ENCODE results near the gene ZNF662.

ZNF662 gene

GRCh38 chr3:42891042-42891441 is 14.9 kb upstream of the ZNF662 start:
- no peak for DNase-seq (ENCODE audit: insufficient read length)
- no peak for FAIRE-seq
- TF ChIP-seq TAF1 (IDR thresholded peaks at IDR 0.05; ENCODE audit: borderline replicate concordance, low read depth, low read length) (no peak), POLR2A (IDR thresholded peaks at IDR 0.05; ENCODE audit: low read depth, low read length) (no peak), POLR2AphosphoS5 (IDR thresholded peaks at IDR 0.05; ENCODE audit: low read depth, low read length) (no peak)

GRCh38 chr3:42892169-42892568 is 13.8 kb upstream of the ZNF662 start:
- FAIRE-seq (no peak), DNase-seq (ENCODE audit: insufficient read length) (no peak)
- TF ChIP-seq TAF1 (IDR thresholded peaks at IDR 0.05; ENCODE audit: borderline replicate concordance, low read depth, low read length): no peak
- TF ChIP-seq POLR2A (IDR thresholded peaks at IDR 0.05; ENCODE audit: low read depth, low read length): no peak
- TF ChIP-seq POLR2AphosphoS5 (IDR thresholded peaks at IDR 0.05; ENCODE audit: low read depth, low read length): no peak

GRCh38 chr3:42892807-42893206 is 13.1 kb upstream of the ZNF662 start:
- no peak for FAIRE-seq

GRCh38 chr3:42894698-42895579 is 11.0 kb upstream of the ZNF662 start:
- TF ChIP-seq TAF1 (IDR thresholded peaks at IDR 0.05; ENCODE audit: borderline replicate concordance, low read depth, low read length) (no peak), POLR2AphosphoS5 (IDR thresholded peaks at IDR 0.05; ENCODE audit: low read depth, low read length) (no peak), POLR2A (IDR thresholded peaks at IDR 0.05; ENCODE audit: low read depth, low read length) (no peak)
- FAIRE-seq (no peak), DNase-seq (ENCODE audit: insufficient read length) (no peak)

More at GRCh38 chr3:42892807-42893206, 13.1 kb upstream of the ZNF662 start:
- no peak for DNase-seq (ENCODE audit: insufficient read length)
- TF ChIP-seq TAF1 (IDR thresholded peaks at IDR 0.05; ENCODE audit: borderline replicate concordance, low read depth, low read length): no peak
- TF ChIP-seq POLR2A (IDR thresholded peaks at IDR 0.05; ENCODE audit: low read depth, low read length): no peak
- no peak for TF ChIP-seq POLR2AphosphoS5 (IDR thresholded peaks at IDR 0.05; ENCODE audit: low read depth, low read length)

- FAIRE-seq (no peak), DNase-seq (ENCODE audit: insufficient read length) (no peak)
- TF ChIP-seq TAF1 (IDR thresholded peaks at IDR 0.05; ENCODE audit: borderline replicate concordance, low read depth, low read length): no peak
- no peak for TF ChIP-seq POLR2AphosphoS5 (IDR thresholded peaks at IDR 0.05; ENCODE audit: low read depth, low read length)
- no peak for TF ChIP-seq POLR2A (IDR thresholded peaks at IDR 0.05; ENCODE audit: low read depth, low read length)
Observed at GRCh38 chr3:42895580-42895868, 10.4 kb upstream of the ZNF662 start.

- TF ChIP-seq POLR2AphosphoS5 (IDR thresholded peaks at IDR 0.05; ENCODE audit: low read depth, low read length) (no peak), TAF1 (IDR thresholded peaks at IDR 0.05; ENCODE audit: borderline replicate concordance, low read depth, low read length) (no peak), POLR2A (IDR thresholded peaks at IDR 0.05; ENCODE audit: low read depth, low read length) (no peak)
- FAIRE-seq (no peak), DNase-seq (ENCODE audit: insufficient read length) (no peak)
Observed at GRCh38 chr3:42898896-42899675, 6.9 kb upstream of the ZNF662 start.

GRCh38 chr3:42900226-42901072 is 5.5 kb upstream of the ZNF662 start:
- TF ChIP-seq POLR2AphosphoS5 (IDR thresholded peaks at IDR 0.05; ENCODE audit: low read depth, low read length): no peak
- no peak for TF ChIP-seq POLR2A (IDR thresholded peaks at IDR 0.05; ENCODE audit: low read depth, low read length)
- no peak for TF ChIP-seq TAF1 (IDR thresholded peaks at IDR 0.05; ENCODE audit: borderline replicate concordance, low read depth, low read length)
- no peak for FAIRE-seq
- no peak for DNase-seq (ENCODE audit: insufficient read length)

- TF ChIP-seq POLR2AphosphoS5 (IDR thresholded peaks at IDR 0.05; ENCODE audit: low read depth, low read length) (no peak), TAF1 (IDR thresholded peaks at IDR 0.05; ENCODE audit: borderline replicate concordance, low read depth, low read length) (no peak), POLR2A (IDR thresholded peaks at IDR 0.05; ENCODE audit: low read depth, low read length) (no peak)
- DNase-seq (ENCODE audit: insufficient read length): no peak
- no peak for FAIRE-seq
Observed at GRCh38 chr3:42901073-42901415, 4.9 kb upstream of the ZNF662 start.

- TF ChIP-seq POLR2A (IDR thresholded peaks at IDR 0.05; ENCODE audit: low read depth, low read length) (no peak), TAF1 (IDR thresholded peaks at IDR 0.05; ENCODE audit: borderline replicate concordance, low read depth, low read length) (no peak), POLR2AphosphoS5 (IDR thresholded peaks at IDR 0.05; ENCODE audit: low read depth, low read length) (no peak)
- no peak for DNase-seq (ENCODE audit: insufficient read length)
- FAIRE-seq: no peak
Observed at GRCh38 chr3:42902257-42902656, 3.7 kb upstream of the ZNF662 start.

GRCh38 chr3:42904076-42904475 is 1.9 kb upstream of the ZNF662 start:
- FAIRE-seq (no peak), DNase-seq (ENCODE audit: insufficient read length) (no peak)
- no peak for TF ChIP-seq TAF1 (IDR thresholded peaks at IDR 0.05; ENCODE audit: borderline replicate concordance, low read depth, low read length)
- no peak for TF ChIP-seq POLR2AphosphoS5 (IDR thresholded peaks at IDR 0.05; ENCODE audit: low read depth, low read length)
- TF ChIP-seq POLR2A (IDR thresholded peaks at IDR 0.05; ENCODE audit: low read depth, low read length): no peak

GRCh38 chr3:42905740-42906069 is 237 bp upstream of the ZNF662 start:
- DNase-seq (ENCODE audit: insufficient read length) (no peak), FAIRE-seq (no peak)
- no peak for TF ChIP-seq POLR2A (IDR thresholded peaks at IDR 0.05; ENCODE audit: low read depth, low read length)
- no peak for TF ChIP-seq POLR2AphosphoS5 (IDR thresholded peaks at IDR 0.05; ENCODE audit: low read depth, low read length)
- TF ChIP-seq TAF1 (IDR thresholded peaks at IDR 0.05; ENCODE audit: borderline replicate concordance, low read depth, low read length): no peak
